Left cardiac atrium (tissue), 4 donors: ENCODE data around the gene PAK6. TPM values are rescaled to one million over a fixed set of nuclear protein-coding genes. Genes with fewer than 3 reads are reported as not detected.
A peak's percentile ranks its signal among the peaks of the same experiment; 100 is the strongest.

Experiments
- ATAC-seq, 2 donors: fragments of 200-7000 bp; cut with Tn5 transposase; one replicate each; pipeline ENCODE4 v1.9.1; 2020; ENCODE audit warnings: mild to moderate bottlenecking in 2 of 2, moderate library complexity in 2 of 2
- DNase-seq: peaks from one replicate; pipeline ENCODE4 v3.0.0-alpha.2; 2020
- intact Hi-C, 2 donors: fragments of 100-400 bp; cut with DNase I; formaldehyde crosslinking; loops; one replicate each; pipeline versions ENCODE4 v1.14.1 to v1.15.1; 2022 to 2023
- total RNA-seq, 2 donors: library from RNA; stranded (reverse); fragmentation: NEBNext Ultra II Directional; extraction: Animal tissue kit (Norgen Biotek cat#: 25700); gene quantifications; one replicate each; pipeline ENCODE4 v1.2.1, GENCODE V29; 2021
- donor health status: DM: no; HTN: yes; CAD: no.
- donor health status: DM: no; HTN: yes; CAD: no; lungs with severe emphysema.
- donor health status: DM: yes; HTN: yes; CAD: no.
- donor health status: Dilated cardiomyopathy.

Gene PAK6
- total RNA-seq, 2 donors from 2014 or later: 6.8 to 10.1 TPM

DNA sequence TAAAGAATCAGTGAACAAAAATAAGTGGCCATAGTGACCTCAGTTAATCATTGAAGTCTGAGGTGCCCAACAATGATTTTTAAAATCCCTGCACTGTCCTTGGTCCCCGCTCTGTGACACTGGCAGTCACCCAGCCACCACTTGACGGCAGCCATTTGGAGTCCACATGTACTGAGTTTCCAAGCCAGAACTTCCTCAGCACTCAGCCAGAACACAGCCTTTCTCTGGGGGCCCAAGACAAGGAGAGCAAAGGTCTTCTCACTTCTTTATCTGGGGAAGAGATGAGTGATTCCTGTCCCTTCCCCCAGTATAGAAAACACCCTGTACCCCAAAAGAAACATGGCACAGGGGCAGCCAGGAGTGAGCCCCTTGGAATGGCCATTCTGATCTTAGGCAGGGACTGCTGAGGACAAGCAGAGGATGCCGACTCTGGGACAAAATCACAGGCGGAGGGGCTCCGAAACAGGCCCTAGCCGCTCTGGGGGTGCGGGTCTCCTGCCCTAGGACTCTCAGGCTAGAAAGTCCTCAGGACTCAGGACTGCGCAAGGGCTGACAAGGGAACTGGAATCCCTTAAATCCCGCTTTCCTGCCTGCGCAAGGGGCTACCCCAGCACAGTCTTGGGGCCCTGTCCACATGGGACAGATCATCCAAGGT is 12.8 kb downstream of the PAK6 start:
- ATAC-seq: peak; percentile 29 to 63
- intact Hi-C loops: no loop called here
- no peak for DNase-seq

DNA sequence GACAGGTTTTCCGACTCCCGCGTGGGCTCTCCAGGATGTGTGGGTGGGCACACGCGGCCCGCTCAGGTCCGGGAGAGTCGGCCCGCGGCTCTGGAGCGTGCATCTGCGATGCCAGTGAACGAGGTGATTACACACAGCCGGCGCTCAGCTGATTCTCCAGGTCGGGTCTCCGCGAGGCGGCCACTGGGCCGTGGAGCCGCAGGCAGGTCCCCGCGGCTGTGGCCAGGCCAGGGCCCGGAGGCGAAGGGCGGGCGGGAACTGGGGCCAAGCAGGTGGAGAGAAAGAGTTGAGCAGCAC is 13.2 kb downstream of the PAK6 start:
- ATAC-seq: peak; percentile 3 to 20
- intact Hi-C loops: no loop called here

DNA sequence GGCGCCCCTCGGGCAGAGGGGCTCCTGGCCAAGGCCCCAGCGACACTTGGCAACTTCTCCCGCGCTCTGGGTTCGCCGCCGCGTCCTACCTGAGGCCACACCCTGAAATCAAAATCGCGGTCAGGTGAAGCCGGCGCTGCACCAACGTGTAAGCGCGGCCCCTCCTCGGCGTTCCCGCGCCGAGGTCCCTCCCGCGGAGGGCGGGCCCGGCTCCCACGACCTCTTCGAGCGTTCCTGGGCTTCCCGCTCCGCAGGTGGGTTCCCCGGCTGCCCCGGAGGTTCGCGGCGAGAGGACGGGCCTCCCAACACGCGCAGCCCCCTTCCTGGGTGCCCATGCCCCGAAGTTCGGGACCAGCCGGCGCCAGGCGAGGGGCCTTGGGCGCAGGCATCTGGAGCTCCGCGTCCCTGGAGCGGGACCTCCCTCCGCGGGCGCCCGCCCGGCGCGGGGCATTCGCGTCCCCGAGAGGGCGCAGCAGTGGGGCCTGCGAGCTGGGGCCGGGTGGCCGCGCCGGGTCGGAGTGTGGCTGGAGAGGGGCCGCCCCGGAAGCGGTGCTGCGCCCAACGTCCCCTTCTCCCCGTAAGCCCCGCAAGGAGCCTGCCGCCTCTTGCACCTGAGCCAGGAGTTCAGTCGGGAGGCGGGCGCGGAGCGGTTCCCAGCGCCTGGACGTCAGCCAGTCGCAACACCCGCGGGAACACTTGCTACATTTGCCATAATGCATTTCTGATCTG is 13.7 kb downstream of the PAK6 start:
- intact Hi-C loops: no loop called here
- ATAC-seq: peak; percentile 56 to 63
- no peak for DNase-seq

More for the DNA sequence above, 13.2 kb downstream of the PAK6 start:
- no peak for DNase-seq

DNA sequence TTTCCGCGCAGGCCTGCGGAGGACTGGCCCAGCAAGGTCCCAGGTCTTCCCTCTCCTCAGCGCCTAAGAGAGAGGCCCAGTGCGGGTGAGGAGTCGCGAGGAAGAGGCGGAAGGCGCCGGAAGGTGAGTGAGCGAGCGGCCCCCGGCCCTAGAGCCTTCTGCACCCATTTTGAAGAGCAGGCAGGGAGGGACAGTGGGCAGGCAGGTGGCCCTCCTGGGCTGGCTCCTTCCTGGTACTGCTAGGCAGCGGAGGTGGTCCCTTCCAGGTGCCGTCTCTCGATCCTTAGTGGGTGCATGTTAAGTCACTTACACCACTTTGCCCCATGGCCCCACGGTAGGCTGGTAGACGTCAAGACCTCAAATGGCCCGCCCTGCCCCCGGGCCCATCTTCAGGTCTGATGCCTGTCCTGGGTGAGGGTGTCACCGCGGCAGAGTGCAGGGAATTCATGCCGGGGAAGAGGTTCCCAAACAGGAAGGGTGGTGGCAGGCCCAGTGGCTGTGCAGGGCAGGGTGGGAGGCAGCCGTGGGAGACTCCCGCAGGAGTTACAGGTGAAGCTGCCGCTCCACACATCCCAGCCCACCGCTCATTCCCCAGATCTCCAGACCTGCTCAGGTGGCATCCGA is 14.4 kb downstream of the PAK6 start:
- intact Hi-C loops: no loop called here
- ATAC-seq: no peak

DNA sequence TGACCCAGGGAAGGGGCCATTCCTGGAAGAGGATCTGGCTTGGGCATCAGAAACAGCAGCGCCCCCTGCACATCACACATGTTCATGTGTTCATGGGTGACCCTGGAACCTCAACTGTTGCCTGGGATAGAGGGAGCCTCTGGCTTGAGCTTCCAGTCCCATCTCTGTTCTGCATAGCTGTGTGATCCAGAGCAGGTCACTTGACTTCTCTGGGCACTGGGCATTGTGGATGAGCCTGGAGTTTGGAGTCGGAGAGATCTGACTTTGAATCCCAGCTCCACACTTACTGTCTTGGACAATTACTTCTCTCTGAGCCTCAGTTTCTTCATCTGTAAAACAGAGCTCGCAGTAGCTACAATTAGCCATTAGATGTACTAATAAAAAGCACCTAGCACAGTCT is 15.6 kb downstream of the PAK6 start:
- DNase-seq (no peak), ATAC-seq (no peak)
- intact Hi-C loops: no loop called here

More for the DNA sequence above, 14.4 kb downstream of the PAK6 start:
- no peak for DNase-seq

DNA sequence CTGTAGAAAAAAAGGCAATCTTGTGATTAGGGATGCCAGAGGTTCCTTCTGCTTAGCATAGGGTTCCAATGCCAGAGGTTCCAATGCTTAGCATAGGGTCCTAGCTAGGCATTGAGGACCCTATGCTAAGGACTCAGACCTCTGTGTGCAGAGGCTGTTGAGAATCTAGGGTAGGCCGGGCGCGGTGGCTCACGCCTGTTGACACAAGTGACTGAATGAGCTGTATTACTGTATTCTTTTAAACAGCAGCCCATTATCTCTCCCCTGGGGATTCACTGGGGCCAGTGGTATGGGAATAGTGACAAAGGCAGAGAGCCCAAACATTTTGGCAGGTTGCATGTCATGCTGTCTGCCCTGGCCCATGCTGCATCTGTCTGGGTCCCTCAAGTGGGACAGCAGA is 16.2 kb downstream of the PAK6 start:
- intact Hi-C loops: no loop called here
- no peak for ATAC-seq

DNA sequence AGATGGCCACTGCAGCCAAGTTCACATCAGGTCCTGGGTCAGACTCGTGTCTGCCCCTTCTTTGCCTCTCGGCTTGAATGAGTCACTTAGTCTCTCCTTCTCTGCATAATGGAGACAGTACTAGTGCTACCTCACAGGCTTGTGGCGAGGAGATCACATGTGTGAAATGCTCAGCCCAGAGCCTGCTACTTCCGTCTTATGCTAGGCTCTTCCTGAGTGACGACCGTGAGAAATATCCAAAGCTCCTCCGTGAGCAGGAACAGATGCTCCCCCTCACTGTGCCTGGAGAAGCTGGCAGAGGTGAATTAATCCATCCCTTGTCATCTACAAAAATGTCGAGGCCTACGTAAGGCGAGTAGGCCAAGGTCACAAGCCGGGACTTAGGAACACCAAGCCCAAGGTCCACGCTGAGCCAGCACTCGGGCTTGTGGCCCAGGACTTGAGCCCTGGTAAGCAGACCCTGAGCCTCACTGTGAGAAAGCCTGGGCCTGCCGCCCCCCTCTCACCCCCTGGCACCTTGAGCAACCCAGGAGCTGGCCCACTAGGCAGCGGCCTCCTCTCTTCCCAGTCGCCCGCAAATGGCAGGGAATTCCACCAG is 17.9 kb downstream of the PAK6 start:
- intact Hi-C loops: no loop called here
- DNase-seq (no peak), ATAC-seq (no peak)

More for the DNA sequence above, 16.2 kb downstream of the PAK6 start:
- DNase-seq: no peak

DNA sequence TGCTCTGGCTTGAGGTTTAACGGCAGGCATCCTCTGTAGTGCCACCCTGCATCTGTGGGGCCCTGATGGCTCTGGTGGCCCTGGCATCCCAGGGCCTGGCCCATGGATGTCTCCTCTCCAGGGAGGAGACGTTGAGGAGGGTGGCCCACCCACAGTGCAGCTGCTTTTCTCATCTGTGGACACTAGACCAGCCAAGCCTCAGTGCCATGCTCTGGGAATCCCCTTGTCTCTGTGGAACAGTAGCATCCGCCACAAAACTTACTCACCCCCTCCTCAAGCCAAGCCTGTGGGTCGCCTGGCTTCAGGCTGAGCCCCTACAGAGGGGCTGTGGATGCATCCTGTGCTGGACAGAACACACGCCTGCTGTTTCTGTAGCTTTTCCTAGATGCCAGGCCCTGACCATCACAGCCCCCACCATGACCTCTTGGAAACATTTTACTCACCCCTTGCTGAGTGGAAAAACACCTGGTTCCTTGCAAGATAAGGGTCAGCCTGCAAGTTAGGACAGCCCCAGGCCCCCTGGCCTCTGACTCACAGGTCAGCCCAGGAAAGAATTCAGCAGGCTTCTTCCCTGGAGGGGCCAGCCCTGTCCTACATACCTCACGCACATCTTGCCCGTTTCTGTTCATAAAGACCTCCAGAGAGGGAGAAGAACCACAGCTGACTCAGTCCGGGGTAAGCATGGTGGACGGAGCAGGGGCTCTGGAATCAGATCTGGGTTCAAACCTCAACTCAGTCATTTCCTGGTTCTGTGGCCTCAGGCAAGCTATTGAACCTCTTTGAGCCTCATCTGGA is 19.0 kb downstream of the PAK6 start:
- DNase-seq (no peak), ATAC-seq (no peak)
- intact Hi-C loops: no loop called here

DNA sequence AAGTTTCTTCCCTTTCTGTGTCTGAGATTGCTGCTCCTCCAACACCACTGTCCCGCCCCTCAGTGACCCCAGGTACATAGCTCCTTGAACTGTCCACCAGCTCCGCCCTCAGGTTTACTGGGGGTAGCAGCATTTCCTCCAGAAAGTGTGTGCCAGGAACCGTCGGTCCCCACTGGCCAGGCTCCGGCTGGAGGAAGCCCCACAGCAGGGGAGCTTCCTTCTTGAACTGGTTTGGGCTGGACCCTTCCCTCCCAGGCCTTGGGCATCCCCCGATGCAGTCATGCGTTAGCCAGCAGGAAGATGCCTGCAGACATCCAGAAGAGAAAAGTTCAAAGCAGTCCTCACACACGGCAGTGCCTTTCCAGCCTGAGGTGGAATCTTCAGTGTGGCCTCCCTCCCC is 19.7 kb downstream of the PAK6 start:
- no peak for DNase-seq
- intact Hi-C loops: no loop called here
- no peak for ATAC-seq

DNA sequence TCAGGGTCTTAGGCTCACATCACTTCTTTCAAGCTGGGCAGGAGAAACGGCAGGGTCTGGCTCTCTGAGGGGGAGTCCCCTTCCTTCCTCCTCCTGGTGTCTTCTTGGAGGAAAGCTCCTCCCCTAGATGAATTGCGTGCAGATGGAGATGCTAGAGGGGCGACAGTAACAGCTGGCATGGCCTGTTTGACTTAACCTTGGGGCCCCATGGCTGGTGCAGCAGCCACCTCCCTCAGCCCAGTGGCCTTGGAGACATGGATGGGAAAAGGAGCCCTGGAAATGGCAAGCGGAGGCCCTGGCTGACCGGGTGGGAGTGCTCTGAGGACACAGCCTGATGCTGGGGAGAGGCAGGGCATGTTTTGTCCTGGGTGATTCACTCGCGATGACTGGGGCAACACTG is 20.2 kb downstream of the PAK6 start:
- DNase-seq (no peak), ATAC-seq (no peak)
- intact Hi-C loops: no loop called here

DNA sequence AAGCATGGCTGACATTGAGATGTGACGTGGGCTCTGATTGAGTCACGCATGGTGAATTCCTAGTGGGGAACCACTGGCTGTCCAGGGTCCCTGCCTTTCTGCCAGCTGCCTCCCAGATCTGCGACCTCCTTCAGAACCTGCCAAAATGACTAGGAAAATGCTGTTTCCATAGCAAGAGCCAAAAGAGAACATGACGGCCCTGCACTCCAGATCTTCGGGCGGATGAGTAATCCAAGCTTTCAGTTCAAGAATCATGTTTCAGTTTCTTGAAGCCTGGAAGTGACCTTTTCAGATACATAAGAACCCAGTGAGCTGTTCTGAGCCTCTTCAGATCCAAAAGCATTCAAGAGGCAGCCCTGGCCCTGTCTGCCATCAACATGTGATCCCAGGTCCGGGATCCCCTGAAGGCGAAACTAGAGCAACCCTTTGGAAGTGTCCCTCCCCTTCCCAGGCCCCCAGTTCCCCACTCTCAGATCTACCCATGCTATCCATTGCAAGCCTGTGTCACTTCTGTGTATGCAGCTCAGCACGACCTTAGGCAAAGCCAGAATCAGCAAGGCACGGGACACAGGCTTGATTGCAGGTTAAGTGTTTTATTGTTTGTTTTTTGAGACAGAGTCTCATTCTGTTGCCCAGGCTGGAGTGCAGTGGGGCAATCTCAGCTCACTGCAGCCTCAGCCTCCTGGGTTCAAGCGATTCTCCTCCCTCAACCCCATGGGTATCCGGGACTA is 24.3 kb downstream of the PAK6 start:
- DNase-seq (no peak), ATAC-seq (no peak)

DNA sequence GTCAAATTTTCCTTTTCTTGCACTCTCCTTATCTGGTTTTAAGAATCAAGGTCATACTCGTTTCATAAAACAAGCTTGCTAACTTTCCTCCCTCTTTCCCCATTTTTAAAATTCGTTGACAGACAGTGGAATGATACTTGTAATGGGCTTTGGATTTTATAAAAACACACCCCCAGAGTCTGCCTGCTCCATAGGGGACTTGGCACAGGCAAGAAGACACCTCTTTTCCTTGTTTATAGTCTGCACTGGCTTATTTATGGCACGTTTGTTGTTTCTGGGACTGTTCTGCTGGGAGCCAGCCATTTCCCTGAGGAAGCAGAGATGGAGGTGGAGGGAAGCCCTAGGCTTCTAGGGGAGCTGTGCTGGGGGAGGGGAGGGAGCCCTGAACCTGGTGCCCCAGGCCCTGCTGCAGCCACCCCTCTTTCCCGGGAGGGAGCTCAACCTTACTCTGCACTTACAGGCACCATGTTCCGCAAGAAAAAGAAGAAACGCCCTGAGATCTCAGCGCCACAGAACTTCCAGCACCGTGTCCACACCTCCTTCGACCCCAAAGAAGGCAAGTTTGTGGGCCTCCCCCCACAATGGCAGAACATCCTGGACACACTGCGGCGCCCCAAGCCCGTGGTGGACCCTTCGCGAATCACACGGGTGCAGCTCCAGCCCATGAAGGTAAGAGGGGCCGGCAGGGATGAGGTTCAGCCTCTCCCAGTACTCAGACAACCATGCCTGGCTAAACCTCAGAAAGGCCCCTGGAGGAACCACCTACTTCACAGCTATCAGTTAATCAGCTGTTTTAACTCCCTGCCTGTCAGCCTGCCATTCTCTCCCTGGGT is 25.7 kb downstream of the PAK6 start:
- intact Hi-C loops: loop anchor here in 1 of 2 donors (10.0 kb wide), 1 partner anchor 150 kb away; no protein-coding TSS in a partner anchor
- no peak for DNase-seq
- no peak for ATAC-seq

More for the DNA sequence above, 24.3 kb downstream of the PAK6 start:
- intact Hi-C loops: loop anchor here in 1 of 2 donors (10.0 kb wide), 1 partner anchor 148 kb away; no protein-coding TSS in a partner anchor

DNA sequence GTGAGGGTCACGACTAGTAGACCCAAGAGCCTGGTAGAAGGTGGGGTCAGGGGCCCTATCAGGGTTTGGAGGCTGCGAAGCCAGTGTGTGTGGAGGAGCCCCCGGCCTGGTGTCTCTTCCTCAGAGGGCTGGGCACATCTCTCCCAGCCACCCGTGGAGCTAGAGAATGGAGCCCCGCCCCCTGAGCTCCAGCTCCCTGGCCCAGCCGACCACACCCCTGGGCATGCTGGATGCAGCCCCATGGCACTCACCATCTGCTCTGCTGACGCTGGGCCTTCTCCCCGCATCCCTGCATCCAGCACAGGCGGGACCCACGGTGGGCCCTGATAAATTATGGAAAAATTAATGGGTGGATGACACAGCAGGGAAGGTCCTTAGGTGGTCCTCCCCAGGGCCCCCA is 26.5 kb downstream of the PAK6 start:
- intact Hi-C loops: loop anchor here in 1 of 2 donors (10.0 kb wide), 1 partner anchor 151 kb away; no protein-coding TSS in a partner anchor
- ATAC-seq (no peak), DNase-seq (no peak)

DNA sequence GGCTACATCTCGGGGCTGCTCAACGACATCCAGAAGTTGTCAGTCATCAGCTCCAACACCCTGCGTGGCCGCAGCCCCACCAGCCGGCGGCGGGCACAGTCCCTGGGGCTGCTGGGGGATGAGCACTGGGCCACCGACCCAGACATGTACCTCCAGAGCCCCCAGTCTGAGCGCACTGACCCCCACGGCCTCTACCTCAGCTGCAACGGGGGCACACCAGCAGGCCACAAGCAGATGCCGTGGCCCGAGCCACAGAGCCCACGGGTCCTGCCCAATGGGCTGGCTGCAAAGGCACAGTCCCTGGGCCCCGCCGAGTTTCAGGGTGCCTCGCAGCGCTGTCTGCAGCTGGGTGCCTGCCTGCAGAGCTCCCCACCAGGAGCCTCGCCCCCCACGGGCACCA is 27.0 kb downstream of the PAK6 start:
- intact Hi-C loops: loop anchor here in 1 of 2 donors (10.0 kb wide), 1 partner anchor 151 kb away; no protein-coding TSS in a partner anchor
- no peak for ATAC-seq
- DNase-seq: no peak

DNA sequence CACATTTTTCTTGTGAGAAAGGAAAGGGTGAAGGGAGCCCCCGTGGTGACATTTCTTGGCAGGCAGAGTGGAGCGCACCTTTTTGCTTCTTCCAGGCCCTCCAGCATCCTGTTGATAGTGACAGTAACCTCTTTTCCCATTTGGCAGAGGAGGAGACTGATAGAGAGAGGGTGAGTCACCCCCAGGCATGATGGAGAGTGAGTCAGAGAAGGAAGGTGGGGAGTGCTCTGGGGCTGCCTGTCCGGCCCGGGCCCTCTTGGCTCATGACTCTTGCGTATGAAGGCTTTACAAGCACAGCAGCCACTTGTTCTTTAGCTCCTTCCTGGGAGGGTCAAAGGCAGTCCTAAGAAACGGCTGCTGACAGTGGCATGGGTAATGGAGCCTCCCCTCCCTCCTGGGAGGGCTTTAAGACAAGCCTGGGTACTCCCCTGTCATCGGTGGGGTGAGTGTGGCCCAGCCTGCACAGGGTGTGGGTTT is 28.0 kb downstream of the PAK6 start:
- intact Hi-C loops: loop anchor here in 1 of 2 donors (10.0 kb wide), 1 partner anchor 152 kb away; no protein-coding TSS in a partner anchor
- DNase-seq (no peak), ATAC-seq (peak; percentile 60 to 98)

DNA sequence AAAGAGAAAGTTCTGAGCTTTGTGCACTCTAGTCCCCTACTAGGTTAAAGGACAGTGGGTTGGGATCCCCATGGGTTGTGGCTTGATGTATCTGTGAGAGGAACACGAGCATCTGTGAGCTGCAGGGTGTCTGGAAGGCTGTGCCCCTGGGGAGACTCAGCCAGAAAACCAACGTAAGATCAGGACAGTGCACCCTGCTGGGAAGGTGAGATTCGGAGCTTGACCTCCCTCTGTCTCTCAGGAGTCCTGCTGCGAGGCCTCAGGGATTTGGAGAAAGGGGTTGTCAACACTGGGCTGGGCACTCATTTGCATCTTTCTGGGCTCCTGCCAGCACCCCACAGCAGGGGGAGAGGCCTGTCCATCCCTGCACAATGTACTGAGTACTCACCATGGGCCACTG is 28.8 kb downstream of the PAK6 start:
- intact Hi-C loops: loop anchor here in 1 of 2 donors (10.0 kb wide), 1 partner anchor 153 kb away; no protein-coding TSS in a partner anchor
- DNase-seq (no peak), ATAC-seq (no peak)

DNA sequence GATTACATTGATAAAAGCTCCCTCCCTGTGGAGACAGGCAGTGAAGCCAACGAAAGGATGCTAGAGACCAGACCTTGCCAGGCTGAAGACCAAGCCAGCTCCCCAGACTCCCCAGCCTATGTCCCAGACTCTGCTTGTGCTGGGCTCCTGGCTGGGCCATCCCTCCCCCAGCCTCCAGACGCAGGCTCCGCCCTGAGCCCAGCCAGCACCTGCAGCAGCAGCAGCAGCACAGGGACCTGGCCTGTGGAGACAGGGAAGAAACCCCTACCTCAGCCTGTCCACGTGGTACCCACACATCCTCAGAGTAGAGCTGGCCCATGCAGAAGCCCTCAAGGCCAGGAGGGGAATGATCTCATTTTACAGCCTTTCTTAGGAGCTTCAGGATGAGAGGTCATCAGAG is 30.7 kb downstream of the PAK6 start:
- DNase-seq (no peak), ATAC-seq (no peak)
- intact Hi-C loops: loop anchor here (5.0 to 10.0 kb wide), 3 partner anchors 47 to 222 kb away; no protein-coding TSS in a partner anchor
